ENCODE measurements around the gene CYGB. TPM values are rescaled to one million over a fixed set of nuclear protein-coding genes. Genes with fewer than 3 reads are reported as not detected.

CYGB gene
- total RNA-seq, 4 donors from 2014 or later = 5.8 to 81.7 (median 11.1) TPM

DNA sequence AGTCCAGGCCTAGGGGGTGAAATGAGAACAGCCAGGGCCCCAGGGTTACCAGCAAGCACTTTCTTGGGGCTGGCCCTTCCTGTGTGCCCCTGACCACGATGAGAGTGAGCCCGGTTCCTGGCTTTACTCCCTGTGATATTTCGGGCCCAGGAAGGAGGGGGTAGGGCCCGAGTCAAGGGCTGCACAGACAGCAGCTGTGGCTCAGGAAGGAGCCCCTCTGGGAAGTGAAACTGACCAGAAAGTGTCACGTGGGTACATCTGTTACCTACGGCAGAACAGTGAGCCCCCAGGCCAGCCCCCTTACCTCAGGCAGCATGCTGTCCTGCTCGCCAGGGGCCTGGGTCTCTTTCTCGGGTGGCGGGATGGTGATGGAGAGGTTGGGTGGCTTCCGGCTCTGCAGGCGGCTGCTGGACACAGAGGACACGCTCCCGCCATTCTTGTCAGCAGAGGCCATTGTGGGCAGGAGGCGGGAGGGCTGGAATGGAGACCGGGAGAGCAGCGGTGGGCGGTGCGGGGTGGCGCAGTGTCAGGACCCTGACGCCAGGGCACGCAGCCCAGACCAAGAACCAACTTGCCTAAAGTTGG, 56.3 kb downstream of the CYGB start:
- peaks cover 0 to 19% (median 2%) of the 10 kb centered on the region in 4 donors for H3K4me1 ChIP-seq
- H3K27me3 ChIP-seq = no peaks in the 10 kb centered on the region
- peak overlapping the region; percentile 2 to 91 (median 45) for H3K27ac ChIP-seq
- peaks cover 0 to 13% (median 0%) of the 10 kb centered on the region in 3 donors for H3K36me3 ChIP-seq
- no peaks in the 10 kb centered on the region for H3K9me3 ChIP-seq
- TF ChIP-seq POLR2A (IDR thresholded peaks at IDR 0.05) = no peak
- DNase-seq = peak in 2 of 3 donors; percentile 86 to 87
- peak overlapping the region in 2 of 4 donors; percentile 16 to 36 for H3K4me3 ChIP-seq

DNA sequence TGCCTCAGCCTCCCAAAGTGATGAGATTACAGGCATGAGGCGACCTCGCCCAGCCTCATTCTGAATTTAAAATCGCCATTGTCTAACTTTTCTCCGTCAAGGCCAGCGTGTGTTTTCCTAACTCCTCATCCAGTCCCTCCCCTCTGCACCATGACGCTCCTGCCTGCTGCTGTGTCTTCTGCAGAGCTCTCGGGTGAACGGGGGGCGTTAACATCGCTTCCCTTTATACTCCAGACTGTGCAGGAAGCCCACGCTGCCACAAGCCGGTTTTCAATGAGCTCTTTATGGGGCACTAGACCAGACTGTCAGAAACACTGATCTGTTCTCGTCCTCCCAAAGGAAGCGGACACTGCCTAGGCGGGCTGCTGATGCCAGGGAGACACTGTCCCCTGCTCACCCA, 56.9 kb downstream of the CYGB start:
- Histone ChIP-seq H3K27me3 (no peaks in the 10 kb centered on the region), H3K36me3 (peaks cover 0 to 13% (median 0%) of the 10 kb centered on the region in 3 donors), H3K27ac (peak overlapping the region; percentile 2 to 91 (median 45)), H3K9me3 (no peaks in the 10 kb centered on the region), H3K4me3 (peak overlapping the region in 2 of 4 donors; percentile 16 to 36), H3K4me1 (peaks cover 0 to 19% (median 2%) of the 10 kb centered on the region in 4 donors)
- TF ChIP-seq POLR2A (IDR thresholded peaks at IDR 0.05) = no peak
- peak in 2 of 3 donors; percentile 61 to 64 for DNase-seq

DNA sequence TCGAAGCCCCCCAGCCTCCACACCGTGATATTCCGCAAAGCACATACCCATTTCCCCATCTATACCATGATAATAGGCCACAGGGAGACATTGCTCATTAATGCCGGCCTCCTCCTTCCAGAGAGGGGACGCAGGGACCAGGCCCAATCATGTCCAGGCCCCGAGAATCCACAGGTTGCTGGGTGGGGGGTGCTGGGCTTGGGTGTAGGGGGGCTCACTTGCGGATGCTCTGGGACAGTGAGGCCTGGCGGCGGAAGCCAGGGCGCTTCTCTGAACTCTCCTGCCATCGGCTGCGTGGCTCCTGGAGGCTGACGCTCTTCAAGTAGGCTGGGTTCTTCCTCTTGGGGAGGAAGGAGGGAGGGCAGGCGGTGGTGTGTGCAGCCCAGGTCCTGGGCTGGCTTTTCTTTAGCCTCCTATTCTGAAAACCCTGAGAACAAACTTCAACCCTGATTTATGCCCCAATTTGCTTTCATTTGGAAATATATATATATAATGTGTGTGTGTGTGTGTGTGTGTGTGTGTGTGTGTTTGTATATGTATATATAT, 57.9 kb downstream of the CYGB start:
- Histone ChIP-seq H3K36me3 (peaks cover 0 to 13% (median 0%) of the 10 kb centered on the region in 3 donors), H3K4me1 (peaks cover 0 to 15% (median 2%) of the 10 kb centered on the region in 4 donors), H3K9me3 (no peaks in the 10 kb centered on the region), H3K4me3 (peak overlapping the region in 1 of 4 donors; percentile 9), H3K27ac (peak overlapping the region in 1 of 4 donors; percentile 64), H3K27me3 (no peaks in the 10 kb centered on the region)
- TF ChIP-seq, protein P1, sequence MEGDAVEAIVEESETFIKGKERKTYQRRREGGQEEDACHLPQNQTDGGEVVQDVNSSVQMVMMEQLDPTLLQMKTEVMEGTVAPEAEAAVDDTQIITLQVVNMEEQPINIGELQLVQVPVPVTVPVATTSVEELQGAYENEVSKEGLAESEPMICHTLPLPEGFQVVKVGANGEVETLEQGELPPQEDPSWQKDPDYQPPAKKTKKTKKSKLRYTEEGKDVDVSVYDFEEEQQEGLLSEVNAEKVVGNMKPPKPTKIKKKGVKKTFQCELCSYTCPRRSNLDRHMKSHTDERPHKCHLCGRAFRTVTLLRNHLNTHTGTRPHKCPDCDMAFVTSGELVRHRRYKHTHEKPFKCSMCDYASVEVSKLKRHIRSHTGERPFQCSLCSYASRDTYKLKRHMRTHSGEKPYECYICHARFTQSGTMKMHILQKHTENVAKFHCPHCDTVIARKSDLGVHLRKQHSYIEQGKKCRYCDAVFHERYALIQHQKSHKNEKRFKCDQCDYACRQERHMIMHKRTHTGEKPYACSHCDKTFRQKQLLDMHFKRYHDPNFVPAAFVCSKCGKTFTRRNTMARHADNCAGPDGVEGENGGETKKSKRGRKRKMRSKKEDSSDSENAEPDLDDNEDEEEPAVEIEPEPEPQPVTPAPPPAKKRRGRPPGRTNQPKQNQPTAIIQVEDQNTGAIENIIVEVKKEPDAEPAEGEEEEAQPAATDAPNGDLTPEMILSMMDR (IDR thresholded peaks at IDR 0.05) = no peak
- no peak for TF ChIP-seq POLR2A (IDR thresholded peaks at IDR 0.05)
- DNase-seq = peak in 1 of 3 donors; percentile 50

DNA sequence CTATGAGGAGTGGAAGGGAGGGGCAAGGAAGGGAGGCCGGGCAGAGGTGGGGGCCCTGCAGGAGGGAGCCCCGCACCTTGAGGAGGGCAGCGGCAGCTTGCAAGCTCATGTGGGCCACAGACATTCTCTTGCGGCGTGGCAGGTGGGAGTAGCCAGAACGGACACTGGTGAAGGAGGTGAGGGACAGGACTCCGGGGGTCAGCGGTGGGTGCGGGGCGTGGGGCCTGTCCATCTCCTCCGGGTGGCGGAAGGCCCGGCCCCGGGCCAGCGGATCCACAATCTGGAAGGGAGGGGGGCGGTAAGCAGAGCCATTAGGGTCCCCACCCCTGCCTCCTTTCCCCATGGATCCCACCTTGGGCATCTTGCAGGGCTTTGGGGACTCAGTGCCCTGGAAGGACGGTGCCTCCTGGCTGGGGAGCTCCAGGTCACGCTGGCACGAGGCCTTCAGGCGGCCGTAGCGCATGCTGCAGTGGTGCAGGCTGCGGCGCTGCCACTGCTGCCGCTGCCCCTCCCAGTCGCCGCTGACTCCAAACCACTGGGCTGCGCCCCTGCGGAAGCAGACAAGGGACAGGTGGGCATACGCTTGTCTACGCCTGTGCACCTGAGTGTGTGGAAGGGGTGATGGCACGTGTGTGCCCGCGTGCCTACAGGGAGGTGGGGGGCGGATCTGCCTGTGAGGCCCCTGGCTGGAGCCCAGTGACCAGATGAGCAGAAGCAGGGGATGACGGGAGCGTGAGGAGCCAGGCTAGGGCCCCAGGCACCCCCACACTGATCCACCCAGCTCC, 58.6 kb downstream of the CYGB start:
- TF ChIP-seq, protein P1 (IDR thresholded peaks at IDR 0.05) = no peak
- TF ChIP-seq POLR2A (IDR thresholded peaks at IDR 0.05) = no peak
- Histone ChIP-seq H3K4me1 (peaks cover 0 to 11% (median 2%) of the 10 kb centered on the region in 4 donors), H3K27me3 (no peaks in the 10 kb centered on the region), H3K27ac (peak overlapping the region in 1 of 4 donors; percentile 64), H3K36me3 (peaks cover 0 to 13% (median 0%) of the 10 kb centered on the region in 3 donors), H3K9me3 (no peaks in the 10 kb centered on the region), H3K4me3 (no peak overlapping the region)
- no peak for DNase-seq

GRCh38 chr17:76478097-76478496, 59.4 kb downstream of the CYGB start:
- no peak overlapping the region for H3K4me3 ChIP-seq
- H3K27ac ChIP-seq = no peak overlapping the region
- H3K27me3 ChIP-seq = no peaks in the 10 kb centered on the region
- no peaks in the 10 kb centered on the region for H3K9me3 ChIP-seq
- peaks cover 0 to 13% (median 0%) of the 10 kb centered on the region in 3 donors for H3K36me3 ChIP-seq
- no peak for DNase-seq
- peaks cover 0 to 11% (median 2%) of the 10 kb centered on the region in 4 donors for H3K4me1 ChIP-seq
- TF ChIP-seq, protein P1 (IDR thresholded peaks at IDR 0.05) = no peak
- no peak for TF ChIP-seq POLR2A (IDR thresholded peaks at IDR 0.05)

- Histone ChIP-seq H3K36me3 (peaks cover 0 to 16% (median 0%) of the 10 kb centered on the region in 3 donors), H3K27me3 (no peaks in the 10 kb centered on the region), H3K4me1 (peaks cover 0 to 10% (median 0%) of the 10 kb centered on the region in 4 donors), H3K27ac (no peak overlapping the region), H3K9me3 (no peaks in the 10 kb centered on the region), H3K4me3 (no peak overlapping the region)
- TF ChIP-seq, protein P1 (IDR thresholded peaks at IDR 0.05) = no peak
- TF ChIP-seq POLR2A (IDR thresholded peaks at IDR 0.05) = no peak
- no peak for DNase-seq
Measured at GRCh38 chr17:76477576-76477975, 59.9 kb downstream of the CYGB start.

Small RNA genes within 50 kb of the gene (small RNA-seq; reads per million reads assigned to genes)
- gene SNORD1A = 0 reads per million in 2 donors
- 208 to 424 reads per million in 2 donors for gene SNORD1B

Other genes with a start within 250 kb of the CYGB start
- 10 to 100 TPM in 1 of 4 donors, 1 to 10 TPM in 3; 1.2 to 10.7 (median 3.1) TPM for gene QRICH2, start 229.4 kb downstream of the CYGB start, total RNA-seq
- gene PRPSAP1, start 183.8 kb downstream of the CYGB start, total RNA-seq = 100 to 1,000 TPM in 1 of 4 donors, 10 to 100 TPM in 3; 39.4 to 105 (median 70.4) TPM
- 1 to 10 TPM in 3 of 4 donors, under 1 TPM in 1; 0.53 to 5.9 (median 3.8) TPM for gene SPHK1, start 153.1 kb downstream of the CYGB start, total RNA-seq
- 10 to 100 TPM; 20.5 to 75.1 (median 31.6) TPM for gene UBE2O, start 84.6 kb downstream of the CYGB start, total RNA-seq
- not detected for gene AANAT, start 70.1 kb downstream of the CYGB start, total RNA-seq
- gene RHBDF2, start 36.3 kb downstream of the CYGB start, total RNA-seq = 100 to 1,000 TPM in 1 of 4 donors, 10 to 100 TPM in 2, 1 to 10 TPM in 1; 8.8 to 225 (median 33.0) TPM
- 10 to 100 TPM in 1 of 4 donors, 1 to 10 TPM in 1, not detected in 2; 1.2 to 10.7 TPM for gene PRCD, start 2.3 kb upstream of the CYGB start, total RNA-seq
- gene ST6GALNAC2, start 48.2 kb upstream of the CYGB start, total RNA-seq = 1 to 10 TPM in 1 of 4 donors, under 1 TPM in 1, not detected in 2; 0.94 to 2.5 TPM
- 100 to 1,000 TPM in 2 of 4 donors, 10 to 100 TPM in 2; 91.6 to 135 (median 102) TPM for gene ST6GALNAC1, start 106.0 kb upstream of the CYGB start, total RNA-seq
- 10 to 100 TPM in 3 of 4 donors, 1 to 10 TPM in 1; 9.1 to 27.3 (median 23.4) TPM for gene MXRA7, start 173.3 kb upstream of the CYGB start, total RNA-seq
- 10 to 100 TPM; 21.5 to 42.6 (median 38.8) TPM for gene JMJD6, start 188.9 kb upstream of the CYGB start, total RNA-seq
- gene METTL23, start 189.1 kb upstream of the CYGB start, total RNA-seq = 10 to 100 TPM; 20.7 to 31.4 (median 27.0) TPM
- gene SRSF2, start 199.6 kb upstream of the CYGB start, total RNA-seq = 100 to 1,000 TPM; 185 to 403 (median 242) TPM
- gene MFSD11, start 200.4 kb upstream of the CYGB start, total RNA-seq = 10 to 100 TPM; 35.3 to 64.8 (median 47.0) TPM